ENCODE measurements around the gene HMGXB4. TPM values are rescaled to one million over a fixed set of nuclear protein-coding genes. Genes with fewer than 3 reads are reported as not detected.

HMGXB4 gene
- total and polyA plus RNA-seq, 9 of the 15 experiments (the other 6 are each of a cell fraction or from before 2014, with no cell fraction given): 9.9 to 31.4 (median 24.8) TPM

- TF ChIP-seq CHD7 (IDR thresholded peaks at IDR 0.05; ENCODE audit: low read depth, low read length) (no peak), SUPT5H (IDR thresholded peaks at IDR 0.05) (no peak), MEIS2 (IDR thresholded peaks at IDR 0.05; ENCODE audit: partially characterized antibody) (peak; percentile 65), TAL1 (IDR thresholded peaks at IDR 0.05) (no peak), SMARCC2 (IDR thresholded peaks at IDR 0.05; ENCODE audit: low read depth) (no peak), ZNF239 (CRISPR knock-in tag; IDR thresholded peaks at IDR 0.05) (no peak), RUNX1 (IDR thresholded peaks at IDR 0.05; ENCODE audit: low read depth) (no peak), TRIM28 (IDR thresholded peaks at IDR 0.05) (no peak), CCAR2 (IDR thresholded peaks at IDR 0.05; ENCODE audit: low read depth, low read length) (no peak), ETS2 (tag; IDR thresholded peaks at IDR 0.05; ENCODE audit: borderline replicate concordance, poor library complexity, severe bottlenecking) (no peak), ZNF197 (CRISPR knock-in tag; IDR thresholded peaks at IDR 0.05; ENCODE audit: low read depth) (no peak), SAP30 (IDR thresholded peaks at IDR 0.05; ENCODE audit: borderline replicate concordance, insufficient read depth, low read depth, low read length, poor library complexity, severe bottlenecking) (no peak), FOSL1 (tag; conservative IDR thresholded peaks at IDR 0.05) (peak; percentile 94), C11orf30 (IDR thresholded peaks at IDR 0.05; ENCODE audit: low read depth) (peak; percentile 66)
Measured at GRCh38 chr22:35219012-35219411, 38.3 kb upstream of the HMGXB4 start (continued).
